GM19193 (cell line): ENCODE results near the gene ACOX1.

Source experiments
- POLR2A ChIP-seq: IDR thresholded peaks from 4 replicates; pipeline ENCODE4 v1.6.1; 2011; ENCODE audit not compliant: insufficient read depth, insufficient read length; ENCODE audit errors: extremely low read depth

The ACOX1 gene

DNA sequence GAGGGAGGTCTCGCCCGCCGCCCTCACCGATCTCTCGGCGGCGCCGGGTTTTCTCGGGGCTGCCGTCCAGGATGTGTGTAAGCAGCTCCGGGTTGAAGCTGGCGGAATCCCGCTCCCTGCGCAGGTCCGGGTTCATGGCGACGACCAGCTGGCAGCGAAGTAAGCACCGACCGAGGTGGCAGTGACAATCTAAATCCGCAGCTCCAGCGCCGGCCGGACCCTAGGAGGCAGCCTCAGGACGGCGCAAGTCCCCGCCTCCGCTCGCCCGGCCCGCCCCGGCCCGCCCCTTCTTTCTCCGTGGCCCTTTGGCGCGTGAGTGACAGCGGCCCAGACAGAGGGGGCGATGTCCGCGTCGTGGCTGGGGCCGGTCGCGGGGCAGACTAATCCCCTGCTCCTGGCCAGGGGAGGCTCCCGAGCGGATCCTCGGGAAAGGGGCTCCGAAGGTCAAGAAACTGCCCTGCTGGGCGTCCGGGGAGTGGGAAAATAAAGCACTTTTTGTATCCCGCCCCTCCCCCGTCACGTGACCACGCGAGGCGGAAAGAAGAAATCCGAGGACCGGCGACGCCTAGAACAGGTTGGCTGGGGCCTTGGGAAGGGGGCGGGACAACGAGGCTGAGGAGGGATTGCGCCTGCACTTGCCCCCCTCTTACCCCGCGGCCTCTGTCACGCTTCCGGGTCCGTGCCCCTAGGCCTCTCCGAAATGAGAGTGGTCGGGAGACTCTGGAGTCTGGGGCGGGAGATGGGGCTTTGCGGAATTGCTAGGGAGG is at the start of gene ACOX1, which contains the start of gene TEN1:
ACOX1 (minus strand) TSS at position 229 of the 767 bp plus-strand sequence; CDS start at position 136, 93 bp downstream.
TEN1 (plus strand) TSS at position 303 of the 767 bp plus-strand sequence. CDS start 6,953 bp downstream, outside the sequence.
- TF ChIP-seq POLR2A = peak; percentile 92

DNA sequence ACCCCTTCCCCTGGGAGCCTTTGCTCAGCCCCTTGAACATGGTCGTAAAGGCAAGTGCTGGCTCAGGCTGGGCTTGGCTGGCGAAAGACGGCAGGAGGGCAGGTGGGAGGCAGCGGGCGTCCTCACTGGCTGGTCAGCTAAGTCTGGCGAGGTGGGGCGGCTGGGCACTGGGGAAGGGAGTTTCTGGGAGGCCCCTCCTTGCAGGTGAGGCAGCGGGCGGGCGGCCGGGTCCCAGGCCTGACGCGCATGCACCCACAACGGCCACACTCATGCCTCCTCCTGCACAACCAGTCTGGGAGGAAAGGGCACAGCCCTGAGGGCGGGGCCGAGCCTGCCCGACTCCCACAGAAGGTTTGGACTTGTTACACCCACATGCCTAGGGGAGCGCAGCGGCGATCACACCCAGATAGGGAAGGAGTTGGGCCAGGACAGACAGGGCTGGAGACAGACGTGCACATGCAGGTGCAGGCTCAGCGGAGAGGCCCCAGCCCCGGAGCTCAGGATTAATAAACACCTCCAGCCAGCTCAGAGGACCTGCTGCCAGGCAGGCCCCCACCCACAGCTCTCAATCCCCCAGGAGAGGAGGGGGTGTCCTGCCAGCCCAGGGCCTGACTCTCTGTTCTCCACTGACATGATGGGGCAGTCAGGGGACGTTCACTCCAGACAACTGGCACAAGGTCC is 48.3 kb upstream of the ACOX1 start, which contains the start of gene EVPL:
EVPL (minus strand) TSS at position 148 of the 681 bp plus-strand sequence; CDS start at position 40, 108 bp downstream.
- no peak for TF ChIP-seq POLR2A

DNA sequence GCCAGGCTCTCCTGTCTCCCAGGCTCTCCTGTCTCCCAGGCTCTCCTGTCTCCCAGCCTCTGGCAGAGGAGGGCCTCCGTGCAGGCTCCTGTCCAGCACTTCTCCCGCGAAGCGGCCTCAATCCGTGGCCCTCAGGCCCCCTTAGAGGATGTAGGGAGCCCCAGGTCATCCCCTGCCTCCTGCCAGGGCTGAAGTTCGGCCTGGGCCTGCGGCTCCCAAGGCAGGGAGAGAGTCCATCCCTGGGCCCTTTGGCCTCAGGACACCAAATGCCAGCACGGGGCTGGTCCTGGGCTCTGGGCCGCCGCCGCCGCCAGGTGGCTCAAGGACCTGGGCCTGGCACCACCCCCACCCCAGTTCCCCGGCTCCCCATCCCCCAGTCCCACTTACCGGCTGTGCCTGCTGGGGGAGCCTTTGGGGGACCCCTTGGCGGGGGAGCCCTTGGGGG is 47.8 kb upstream of the ACOX1 start:
- TF ChIP-seq POLR2A = no peak

- no peak for TF ChIP-seq POLR2A
Measured at GRCh38 chr17:76025294-76025693, 46.3 kb upstream of the ACOX1 start.

DNA sequence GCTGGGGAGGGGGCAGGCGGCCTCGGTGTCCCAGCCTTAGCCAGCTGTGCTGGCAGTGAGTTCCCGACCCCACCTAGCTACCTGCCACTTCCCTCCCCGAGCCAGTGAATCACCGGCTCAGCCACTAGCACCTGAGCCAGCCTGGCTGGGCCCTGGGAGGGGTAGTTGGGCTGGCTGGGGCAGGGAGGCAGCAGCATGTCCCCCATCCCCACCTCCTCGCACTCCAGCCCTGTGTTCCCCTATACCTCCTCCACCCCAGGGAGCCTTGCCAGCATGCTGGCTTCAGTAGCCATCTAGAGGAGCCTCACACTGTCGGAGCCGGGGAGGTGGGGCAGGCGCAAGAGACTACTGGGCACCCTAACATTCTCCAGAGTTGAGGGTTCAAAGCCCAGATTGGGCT is 45.4 kb upstream of the ACOX1 start:
- TF ChIP-seq POLR2A = no peak

- TF ChIP-seq POLR2A = no peak
Measured at GRCh38 chr17:76023900-76024237, 44.9 kb upstream of the ACOX1 start.

- TF ChIP-seq POLR2A = no peak
Measured at GRCh38 chr17:76022973-76023899, 44.3 kb upstream of the ACOX1 start.

GRCh38 chr17:76022285-76022684 is 43.3 kb upstream of the ACOX1 start:
- no peak for TF ChIP-seq POLR2A

- no peak for TF ChIP-seq POLR2A
Measured at GRCh38 chr17:76019833-76020467, 41.0 kb upstream of the ACOX1 start.

DNA sequence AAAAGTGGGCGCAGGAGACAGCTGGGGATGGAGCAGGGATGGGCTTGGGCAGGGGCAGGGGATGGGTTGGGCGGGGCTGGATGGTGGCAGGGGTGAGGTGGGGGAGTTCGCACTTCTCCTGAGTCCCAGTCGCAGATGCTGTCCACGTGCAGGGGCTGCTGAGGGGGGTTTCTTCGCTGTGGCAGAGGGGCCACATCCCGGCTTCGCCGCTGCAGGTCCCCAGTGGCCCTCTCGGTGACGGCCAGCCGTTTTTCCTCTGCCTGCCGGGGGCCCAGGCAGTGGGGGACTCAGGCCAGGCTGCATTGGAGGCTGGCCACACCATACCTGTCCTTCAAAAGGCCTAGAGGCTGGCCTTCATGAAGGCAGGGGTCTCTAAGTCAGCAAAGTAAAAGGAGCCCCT is 39.8 kb upstream of the ACOX1 start:
- TF ChIP-seq POLR2A = no peak

- no peak for TF ChIP-seq POLR2A
Measured at GRCh38 chr17:76018340-76018680, 39.3 kb upstream of the ACOX1 start.

DNA sequence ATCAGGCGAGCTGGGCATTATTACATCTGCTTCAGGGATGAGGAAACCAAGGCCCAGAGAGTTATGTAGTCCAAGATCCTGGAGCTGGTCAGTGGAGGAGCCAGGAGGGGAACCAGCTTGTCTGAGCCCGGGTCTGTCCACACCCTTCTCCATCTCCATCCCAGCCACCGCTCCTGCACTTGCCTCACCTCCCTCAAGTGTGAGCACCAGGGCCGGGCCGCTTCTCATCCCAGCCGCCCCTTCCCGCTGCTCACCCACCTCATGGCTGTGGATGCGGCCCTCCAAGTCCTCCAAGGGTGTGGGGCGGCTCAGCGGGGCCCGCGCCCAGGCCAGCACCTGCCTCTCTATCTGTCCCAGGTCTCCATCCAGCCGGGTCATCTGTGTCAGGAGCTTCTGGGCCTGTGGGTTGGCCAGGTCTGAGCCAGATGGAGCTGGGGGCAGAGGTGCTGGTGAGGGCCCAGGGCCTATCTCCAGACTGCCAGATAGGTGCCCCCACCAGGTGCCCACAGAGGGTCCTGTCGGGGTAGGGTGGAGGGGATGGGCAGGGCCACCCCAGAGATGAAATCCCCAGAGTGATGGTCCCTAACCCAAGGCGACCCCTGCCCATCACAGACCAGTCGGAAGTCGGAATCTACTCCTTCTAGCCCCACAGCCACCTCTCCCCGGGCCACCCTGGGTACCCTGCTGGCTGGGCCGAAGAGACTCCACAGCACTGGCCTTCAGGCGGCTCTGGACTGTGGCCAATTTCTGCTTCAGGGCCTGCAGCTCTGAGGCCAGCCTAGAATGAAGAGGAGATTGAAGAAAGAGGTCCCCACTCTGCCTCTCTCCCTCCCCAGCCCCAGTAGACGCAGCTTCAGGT is 38.7 kb upstream of the ACOX1 start:
- TF ChIP-seq POLR2A = no peak

GRCh38 chr17:76014925-76015261 is 35.9 kb upstream of the ACOX1 start:
- no peak for TF ChIP-seq POLR2A
